ENCODE data around the gene CCT7.

CCT7 gene

GRCh38 chr2:73283545-73284295, 49.6 kb downstream of the CCT7 start:
- peak; percentile 16 for TF ChIP-seq FOXP2 (optimal IDR thresholded peaks at IDR 0.05; ENCODE audit: borderline replicate concordance, extremely low read depth, extremely low read length, insufficient read depth)
- no peak for TF ChIP-seq SIN3A (IDR thresholded peaks at IDR 0.05; ENCODE audit: borderline replicate concordance, insufficient read depth, low read length)

- TF ChIP-seq POLR2AphosphoS5 (IDR thresholded peaks at IDR 0.05; ENCODE audit: low read depth, low read length) (no peak), SIN3A (IDR thresholded peaks at IDR 0.05; ENCODE audit: borderline replicate concordance, insufficient read depth, low read length) (no peak), TAF1 (IDR thresholded peaks at IDR 0.05; ENCODE audit: borderline replicate concordance, insufficient read depth, low read length) (no peak), FOXP2 (optimal IDR thresholded peaks at IDR 0.05; ENCODE audit: borderline replicate concordance, extremely low read depth, extremely low read length, insufficient read depth) (no peak)
- TF ChIP-seq, protein P1, sequence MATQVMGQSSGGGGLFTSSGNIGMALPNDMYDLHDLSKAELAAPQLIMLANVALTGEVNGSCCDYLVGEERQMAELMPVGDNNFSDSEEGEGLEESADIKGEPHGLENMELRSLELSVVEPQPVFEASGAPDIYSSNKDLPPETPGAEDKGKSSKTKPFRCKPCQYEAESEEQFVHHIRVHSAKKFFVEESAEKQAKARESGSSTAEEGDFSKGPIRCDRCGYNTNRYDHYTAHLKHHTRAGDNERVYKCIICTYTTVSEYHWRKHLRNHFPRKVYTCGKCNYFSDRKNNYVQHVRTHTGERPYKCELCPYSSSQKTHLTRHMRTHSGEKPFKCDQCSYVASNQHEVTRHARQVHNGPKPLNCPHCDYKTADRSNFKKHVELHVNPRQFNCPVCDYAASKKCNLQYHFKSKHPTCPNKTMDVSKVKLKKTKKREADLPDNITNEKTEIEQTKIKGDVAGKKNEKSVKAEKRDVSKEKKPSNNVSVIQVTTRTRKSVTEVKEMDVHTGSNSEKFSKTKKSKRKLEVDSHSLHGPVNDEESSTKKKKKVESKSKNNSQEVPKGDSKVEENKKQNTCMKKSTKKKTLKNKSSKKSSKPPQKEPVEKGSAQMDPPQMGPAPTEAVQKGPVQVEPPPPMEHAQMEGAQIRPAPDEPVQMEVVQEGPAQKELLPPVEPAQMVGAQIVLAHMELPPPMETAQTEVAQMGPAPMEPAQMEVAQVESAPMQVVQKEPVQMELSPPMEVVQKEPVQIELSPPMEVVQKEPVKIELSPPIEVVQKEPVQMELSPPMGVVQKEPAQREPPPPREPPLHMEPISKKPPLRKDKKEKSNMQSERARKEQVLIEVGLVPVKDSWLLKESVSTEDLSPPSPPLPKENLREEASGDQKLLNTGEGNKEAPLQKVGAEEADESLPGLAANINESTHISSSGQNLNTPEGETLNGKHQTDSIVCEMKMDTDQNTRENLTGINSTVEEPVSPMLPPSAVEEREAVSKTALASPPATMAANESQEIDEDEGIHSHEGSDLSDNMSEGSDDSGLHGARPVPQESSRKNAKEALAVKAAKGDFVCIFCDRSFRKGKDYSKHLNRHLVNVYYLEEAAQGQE (IDR thresholded peaks at IDR 0.05; ENCODE audit: insufficient read depth in 1 of 2, low read depth in 2 of 2, low read length in 2 of 2) = no peak
Measured at GRCh38 chr2:73284296-73285158, 50.4 kb downstream of the CCT7 start, which contains the start of gene FBXO41. Gene FBXO41 (minus strand): TSS chr2:73284478. CDS start chr2:73269630, 14,848 bp downstream.

DNA sequence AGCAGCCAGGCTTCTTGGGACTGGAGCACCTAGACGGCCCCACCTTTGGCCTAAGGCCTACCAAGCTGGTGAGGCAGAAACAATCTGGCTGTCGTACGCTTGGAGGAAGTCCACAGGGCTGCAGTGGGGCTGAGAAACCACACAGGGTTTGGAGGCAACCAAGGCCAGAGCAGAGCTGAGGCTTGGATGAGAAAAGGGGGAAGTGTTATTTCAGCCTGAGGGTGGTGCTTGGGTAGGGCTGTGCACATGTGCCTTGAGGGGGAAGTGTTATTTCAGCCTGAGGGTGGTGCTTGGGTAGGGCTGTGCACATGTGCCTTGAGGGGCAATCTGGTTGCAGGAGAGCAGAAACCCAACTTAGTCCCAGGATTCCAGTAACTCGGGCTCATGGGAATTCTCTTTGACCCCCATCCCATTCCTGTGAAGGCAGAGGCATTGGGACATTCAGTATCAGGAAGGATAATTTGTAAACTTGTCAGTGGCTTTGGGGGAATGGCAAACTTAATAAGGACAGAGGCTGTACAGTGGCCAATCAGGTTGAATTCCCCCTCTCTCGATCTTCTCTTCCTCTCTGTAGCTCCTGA, 51.1 kb downstream of the CCT7 start:
- TF ChIP-seq SIN3A (IDR thresholded peaks at IDR 0.05; ENCODE audit: borderline replicate concordance, insufficient read depth, low read length) = no peak
- TF ChIP-seq FOXP2 (optimal IDR thresholded peaks at IDR 0.05; ENCODE audit: borderline replicate concordance, extremely low read depth, extremely low read length, insufficient read depth) = no peak
- no peak for TF ChIP-seq POLR2AphosphoS5 (IDR thresholded peaks at IDR 0.05; ENCODE audit: low read depth, low read length)
- TF ChIP-seq, protein P1 (IDR thresholded peaks at IDR 0.05; ENCODE audit: insufficient read depth in 1 of 2, low read depth in 2 of 2, low read length in 2 of 2) = no peak
- TF ChIP-seq TAF1 (IDR thresholded peaks at IDR 0.05; ENCODE audit: borderline replicate concordance, insufficient read depth, low read length) = no peak

- no peak for TF ChIP-seq SIN3A (IDR thresholded peaks at IDR 0.05; ENCODE audit: borderline replicate concordance, insufficient read depth, low read length)
- TF ChIP-seq, protein P1 (IDR thresholded peaks at IDR 0.05; ENCODE audit: insufficient read depth in 1 of 2, low read depth in 2 of 2, low read length in 2 of 2) = no peak
Measured at GRCh38 chr2:73286134-73286655, 52.1 kb downstream of the CCT7 start.

GRCh38 chr2:73289304-73289703, 55.2 kb downstream of the CCT7 start:
- no peak for TF ChIP-seq POLR2AphosphoS5 (IDR thresholded peaks at IDR 0.05; ENCODE audit: low read depth, low read length)
- TF ChIP-seq TAF1 (IDR thresholded peaks at IDR 0.05; ENCODE audit: borderline replicate concordance, insufficient read depth, low read length) = no peak
- no peak for TF ChIP-seq FOXP2 (optimal IDR thresholded peaks at IDR 0.05; ENCODE audit: borderline replicate concordance, extremely low read depth, extremely low read length, insufficient read depth)
- TF ChIP-seq, protein P1 (IDR thresholded peaks at IDR 0.05; ENCODE audit: insufficient read depth in 1 of 2, low read depth in 2 of 2, low read length in 2 of 2) = no peak
- TF ChIP-seq SIN3A (IDR thresholded peaks at IDR 0.05; ENCODE audit: borderline replicate concordance, insufficient read depth, low read length) = no peak
